T-helper 1 cell treated with Interleukin-12 subunit alpha and Interleukin-12 subunit beta and Interleukin-4 antibody, amounts not matched to agents 30 μg/mL and 1 μg/mL, for 36 hours (primary cell): ENCODE results near the gene RCAN2.

Experiments used
- H3K27ac Mint-ChIP-seq: one replicate; pipeline ENCODE4 v1.8.0; 2021; ENCODE audit warnings: mild to moderate bottlenecking, mixed read lengths
- H3K27me3 Mint-ChIP-seq: one replicate; pipeline ENCODE4 v1.8.0; 2021; ENCODE audit warnings: low read depth, mixed read lengths
- H3K36me3 Mint-ChIP-seq: one replicate; pipeline ENCODE4 v1.8.0; 2021; ENCODE audit warnings: low read depth, mixed read lengths
- H3K4me1 Mint-ChIP-seq: one replicate; pipeline ENCODE4 v1.8.0; 2021; ENCODE audit warnings: low read depth, mixed read lengths
- H3K4me3 Mint-ChIP-seq: one replicate; pipeline ENCODE4 v1.8.0; 2021; ENCODE audit warnings: mild to moderate bottlenecking, moderate library complexity, mixed read lengths
- H3K9me3 Mint-ChIP-seq: one replicate; pipeline ENCODE4 v1.8.0; 2021; ENCODE audit warnings: mixed read lengths

Gene RCAN2

DNA sequence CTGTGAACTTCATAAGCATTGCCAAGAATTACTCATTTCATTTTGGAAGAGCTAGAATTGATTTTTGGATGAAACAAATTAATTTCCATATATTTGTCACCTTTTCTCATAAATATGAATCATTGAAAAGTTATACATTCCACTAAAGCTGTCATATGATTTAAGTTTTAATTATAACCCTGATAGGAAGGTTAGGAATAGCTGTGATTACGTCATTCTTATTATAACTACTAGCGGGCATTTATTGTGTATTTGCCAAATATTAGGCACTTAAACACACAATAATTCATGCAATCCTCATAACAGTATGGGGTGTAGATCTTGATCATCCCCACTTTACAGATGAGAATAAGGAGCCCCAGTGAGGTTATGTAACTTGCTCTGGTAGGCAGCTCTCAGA is 243.1 kb downstream of the RCAN2 start:
- Mint-ChIP-seq H3K27ac (no peak overlapping the region), H3K9me3 (no peaks in the 10 kb centered on the region), H3K4me1 (no peaks in the 10 kb centered on the region), H3K4me3 (no peak overlapping the region), H3K36me3 (no peaks in the 10 kb centered on the region), H3K27me3 (peaks cover 9% of the 10 kb centered on the region)

- no peaks in the 10 kb centered on the region for H3K9me3 Mint-ChIP-seq
- peaks cover 9% of the 10 kb centered on the region for H3K27me3 Mint-ChIP-seq
Measured at GRCh38 chr6:46246727-46247126, 244.5 kb downstream of the RCAN2 start.

DNA sequence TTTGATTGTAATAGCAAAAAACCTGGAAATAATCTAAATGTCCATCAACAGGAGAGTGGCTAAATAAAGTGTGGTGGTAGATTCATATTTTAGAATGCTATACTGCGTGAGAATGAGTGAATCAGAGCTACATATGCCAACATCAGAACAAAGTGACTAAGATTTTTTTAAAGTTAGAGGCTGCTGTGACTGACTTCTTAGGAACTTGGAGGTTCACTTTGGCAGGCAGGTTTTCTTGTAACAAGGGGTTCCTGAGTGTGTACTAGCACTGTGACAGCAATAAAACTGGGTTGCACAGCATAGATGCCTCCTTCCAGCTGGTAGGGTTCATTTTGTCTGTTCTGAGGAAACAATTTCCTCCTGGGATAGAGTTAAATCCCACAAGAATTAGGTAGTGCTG is 245.2 kb downstream of the RCAN2 start:
- no peak overlapping the region for H3K4me3 Mint-ChIP-seq
- no peak overlapping the region for H3K27ac Mint-ChIP-seq
- H3K27me3 Mint-ChIP-seq: peaks cover 9% of the 10 kb centered on the region
- H3K4me1 Mint-ChIP-seq: no peaks in the 10 kb centered on the region
- no peaks in the 10 kb centered on the region for H3K36me3 Mint-ChIP-seq
- no peaks in the 10 kb centered on the region for H3K9me3 Mint-ChIP-seq

More at GRCh38 chr6:46246727-46247126, 244.5 kb downstream of the RCAN2 start:
- Mint-ChIP-seq H3K27ac (no peak overlapping the region), H3K4me3 (no peak overlapping the region), H3K4me1 (no peaks in the 10 kb centered on the region), H3K36me3 (no peaks in the 10 kb centered on the region)

DNA sequence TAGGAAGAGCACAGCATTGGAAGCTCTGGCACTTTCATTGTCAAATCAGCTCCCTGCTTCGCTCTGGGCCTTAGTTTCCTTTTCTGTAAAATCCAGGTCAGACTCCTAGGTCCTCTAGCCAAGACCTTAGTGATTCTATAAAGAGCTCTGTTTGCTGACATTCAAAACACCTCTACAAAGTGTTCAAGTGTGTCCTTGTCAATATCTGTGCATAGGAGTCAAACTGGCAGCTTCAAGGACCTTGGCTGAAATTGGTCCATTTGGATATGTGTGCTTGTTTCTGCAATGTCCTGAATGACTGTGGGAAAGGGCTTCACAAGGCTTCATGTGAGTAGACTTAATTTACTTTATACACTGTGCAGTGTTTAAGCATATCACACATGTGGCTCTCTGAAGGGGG is 246.6 kb downstream of the RCAN2 start:
- Mint-ChIP-seq H3K4me3 (no peak overlapping the region), H3K9me3 (no peaks in the 10 kb centered on the region), H3K27ac (no peak overlapping the region), H3K36me3 (no peaks in the 10 kb centered on the region), H3K27me3 (peaks cover 12% of the 10 kb centered on the region), H3K4me1 (no peaks in the 10 kb centered on the region)

DNA sequence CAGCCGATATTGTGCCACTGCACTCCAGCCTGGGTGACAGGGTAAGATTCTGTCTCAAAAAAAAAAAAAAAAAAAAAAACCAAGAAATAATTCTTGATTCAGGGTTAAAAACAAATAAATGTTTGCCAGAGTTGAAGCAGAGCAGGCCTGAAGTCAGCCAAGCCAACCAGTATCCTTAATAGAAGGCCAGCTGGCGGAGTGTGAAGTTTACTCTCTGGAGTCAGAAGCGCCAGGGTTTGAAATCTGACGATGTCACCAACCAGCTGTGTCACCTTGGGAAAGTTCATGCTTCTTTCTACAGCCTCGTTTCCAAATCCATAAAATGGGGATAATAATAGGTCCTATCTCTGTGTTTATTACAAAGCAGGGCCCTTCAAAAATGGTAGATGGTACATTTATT is 247.5 kb downstream of the RCAN2 start:
- Mint-ChIP-seq H3K4me3 (no peak overlapping the region), H3K9me3 (no peaks in the 10 kb centered on the region), H3K4me1 (no peaks in the 10 kb centered on the region), H3K36me3 (no peaks in the 10 kb centered on the region), H3K27me3 (peaks cover 21% of the 10 kb centered on the region), H3K27ac (no peak overlapping the region)

GRCh38 chr6:46242921-46243320 is 248.3 kb downstream of the RCAN2 start:
- Mint-ChIP-seq H3K4me3 (no peak overlapping the region), H3K36me3 (no peaks in the 10 kb centered on the region), H3K9me3 (no peaks in the 10 kb centered on the region), H3K27ac (no peak overlapping the region), H3K4me1 (no peaks in the 10 kb centered on the region), H3K27me3 (peaks cover 27% of the 10 kb centered on the region)

DNA sequence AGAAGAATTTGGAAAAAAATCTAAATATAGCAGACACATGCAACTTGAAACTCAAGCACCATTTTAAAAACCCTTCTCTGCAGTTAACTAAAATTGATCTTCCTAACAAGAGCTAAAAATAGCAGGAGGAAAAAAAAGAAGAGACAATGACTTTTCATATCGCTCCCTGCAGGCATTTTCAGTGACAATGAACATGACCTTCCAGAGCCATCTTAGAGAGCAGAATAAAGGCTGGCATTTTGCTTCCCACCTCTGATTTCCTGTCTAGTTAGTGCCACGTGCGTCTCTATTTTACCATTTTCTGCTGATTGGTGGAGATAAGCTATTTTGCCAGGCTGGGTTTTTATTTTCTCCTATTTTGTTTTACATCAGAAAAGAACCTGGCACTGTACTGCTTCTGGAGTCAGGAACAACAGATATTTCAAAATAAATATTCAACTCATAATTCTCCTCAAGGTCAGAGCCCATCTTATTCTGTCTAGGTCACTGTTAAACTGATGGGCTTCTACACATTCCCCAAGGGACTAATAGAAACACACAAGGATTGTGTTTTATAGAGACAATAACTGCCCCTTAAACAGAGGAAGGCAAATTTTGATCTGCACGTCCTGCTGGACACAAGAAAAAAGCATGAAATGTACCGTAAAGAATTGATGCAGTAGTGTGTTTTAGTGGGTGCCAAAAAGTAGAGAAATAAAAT is 250.2 kb downstream of the RCAN2 start:
- Mint-ChIP-seq H3K4me3 (no peak overlapping the region), H3K36me3 (no peaks in the 10 kb centered on the region), H3K27me3 (peaks cover 26% of the 10 kb centered on the region), H3K4me1 (no peaks in the 10 kb centered on the region), H3K9me3 (no peaks in the 10 kb centered on the region), H3K27ac (no peak overlapping the region)

DNA sequence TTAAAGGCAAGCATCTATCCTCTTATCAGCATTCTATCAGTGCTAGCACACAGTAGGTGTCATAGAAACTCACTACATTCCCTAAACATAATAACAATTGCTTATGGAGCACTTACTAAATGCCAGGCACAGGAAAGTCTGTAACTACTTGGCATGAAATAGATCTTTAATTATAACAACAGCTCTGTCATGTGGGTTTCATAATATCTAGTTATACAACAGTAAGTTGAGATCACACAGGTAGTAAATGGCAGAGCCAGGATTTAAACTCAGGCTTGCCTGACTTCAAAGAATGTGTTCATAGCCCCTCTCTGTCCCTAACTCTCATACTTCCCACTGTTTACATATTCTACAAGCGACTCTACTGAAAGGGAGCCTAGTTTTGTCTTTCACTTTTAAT is 254.5 kb downstream of the RCAN2 start:
- Mint-ChIP-seq H3K9me3 (no peaks in the 10 kb centered on the region), H3K36me3 (no peaks in the 10 kb centered on the region), H3K4me1 (no peaks in the 10 kb centered on the region), H3K27me3 (peaks cover 31% of the 10 kb centered on the region), H3K4me3 (no peak overlapping the region), H3K27ac (no peak overlapping the region)

DNA sequence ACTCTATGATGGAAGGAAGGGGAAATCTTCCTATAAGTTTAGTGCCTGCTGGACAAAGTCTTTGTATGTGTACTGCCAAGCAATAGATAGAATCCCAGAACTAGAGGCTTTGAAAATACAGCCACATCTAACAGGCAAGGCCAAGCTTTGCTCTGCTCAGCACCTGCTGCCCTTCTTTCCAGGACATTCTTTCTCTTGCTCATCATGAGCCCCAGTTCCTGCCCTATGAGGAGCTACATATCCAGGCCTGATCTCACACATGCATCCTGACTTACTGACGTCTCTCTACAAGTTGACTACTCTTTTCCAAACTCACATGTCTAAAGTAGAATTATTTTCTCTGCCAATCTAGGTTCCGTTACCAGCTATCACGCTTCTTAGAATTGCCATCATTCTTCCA is 256.0 kb downstream of the RCAN2 start:
- H3K27me3 Mint-ChIP-seq: peaks cover 31% of the 10 kb centered on the region
- H3K27ac Mint-ChIP-seq: no peak overlapping the region
- H3K4me1 Mint-ChIP-seq: peaks cover 2% of the 10 kb centered on the region
- H3K9me3 Mint-ChIP-seq: no peaks in the 10 kb centered on the region
- H3K36me3 Mint-ChIP-seq: no peaks in the 10 kb centered on the region
- H3K4me3 Mint-ChIP-seq: no peak overlapping the region

GRCh38 chr6:46234700-46235099 is 256.5 kb downstream of the RCAN2 start:
- Mint-ChIP-seq H3K27ac (no peak overlapping the region), H3K9me3 (no peaks in the 10 kb centered on the region), H3K4me1 (peaks cover 2% of the 10 kb centered on the region)

DNA sequence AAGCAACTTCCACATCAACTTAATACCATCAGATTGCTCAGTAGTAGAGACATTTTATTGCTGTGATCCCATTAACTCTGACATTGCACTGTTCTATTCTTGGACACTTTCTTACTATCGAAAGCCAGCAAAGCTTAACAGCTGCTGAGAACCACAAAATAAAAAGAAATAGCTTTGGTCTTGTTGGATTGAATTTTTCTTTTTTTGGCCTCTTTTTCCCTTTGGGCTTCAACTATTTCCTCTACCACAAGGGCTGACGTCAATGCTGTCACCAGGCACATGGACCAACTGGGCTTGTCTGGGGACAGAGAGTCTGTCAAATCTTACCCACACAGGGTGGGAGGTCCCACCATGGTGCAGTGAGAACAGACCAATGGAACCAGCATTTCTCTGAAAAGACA is 257.1 kb downstream of the RCAN2 start:
- H3K4me1 Mint-ChIP-seq: peaks cover 2% of the 10 kb centered on the region
- H3K27me3 Mint-ChIP-seq: peaks cover 23% of the 10 kb centered on the region
- H3K4me3 Mint-ChIP-seq: no peak overlapping the region
- no peaks in the 10 kb centered on the region for H3K9me3 Mint-ChIP-seq
- no peak overlapping the region for H3K27ac Mint-ChIP-seq
- no peaks in the 10 kb centered on the region for H3K36me3 Mint-ChIP-seq

More at GRCh38 chr6:46234700-46235099, 256.5 kb downstream of the RCAN2 start:
- H3K27me3 Mint-ChIP-seq: peaks cover 29% of the 10 kb centered on the region
- no peaks in the 10 kb centered on the region for H3K36me3 Mint-ChIP-seq
- H3K4me3 Mint-ChIP-seq: no peak overlapping the region

GRCh38 chr6:46233129-46233528 is 258.1 kb downstream of the RCAN2 start:
- H3K4me3 Mint-ChIP-seq: no peak overlapping the region
- H3K9me3 Mint-ChIP-seq: no peaks in the 10 kb centered on the region
- peaks cover 21% of the 10 kb centered on the region for H3K27me3 Mint-ChIP-seq
- H3K27ac Mint-ChIP-seq: no peak overlapping the region
- peaks cover 2% of the 10 kb centered on the region for H3K4me1 Mint-ChIP-seq
- H3K36me3 Mint-ChIP-seq: no peaks in the 10 kb centered on the region

- no peak overlapping the region for H3K27ac Mint-ChIP-seq
Measured at GRCh38 chr6:46222286-46222685, 269.0 kb downstream of the RCAN2 start.

DNA sequence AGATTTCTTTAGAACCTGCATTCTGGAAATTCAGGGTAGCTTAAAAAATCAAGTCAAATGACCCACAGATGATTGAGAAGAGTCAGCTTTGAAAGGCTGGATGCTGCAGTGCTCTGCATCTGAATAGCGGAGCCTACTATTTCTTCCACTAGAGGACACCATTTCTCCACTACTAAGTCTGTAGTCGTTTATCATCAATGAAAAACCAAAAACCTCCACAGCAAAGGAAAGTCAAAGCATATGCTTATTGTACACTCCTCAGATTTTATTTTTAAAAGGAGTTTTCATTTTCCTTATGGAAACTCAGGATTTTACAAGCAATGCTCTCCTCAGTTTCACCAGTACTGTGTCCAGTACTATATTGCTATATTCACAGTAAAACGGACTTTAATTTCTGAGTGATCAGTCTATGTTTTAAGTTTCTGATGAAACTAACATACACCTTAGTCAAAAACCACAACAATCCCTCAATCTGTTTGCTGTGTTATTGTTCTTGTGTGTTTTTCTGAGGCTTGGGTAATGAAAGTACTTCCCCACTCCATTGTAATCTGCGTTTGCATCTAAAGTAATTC is 269.9 kb downstream of the RCAN2 start:
- H3K36me3 Mint-ChIP-seq: no peaks in the 10 kb centered on the region
- H3K27ac Mint-ChIP-seq: no peak overlapping the region
- no peaks in the 10 kb centered on the region for H3K27me3 Mint-ChIP-seq
- peaks cover 3% of the 10 kb centered on the region for H3K4me1 Mint-ChIP-seq
- no peak overlapping the region for H3K4me3 Mint-ChIP-seq
- no peaks in the 10 kb centered on the region for H3K9me3 Mint-ChIP-seq

More at GRCh38 chr6:46222286-46222685, 269.0 kb downstream of the RCAN2 start:
- Mint-ChIP-seq H3K9me3 (no peaks in the 10 kb centered on the region), H3K36me3 (no peaks in the 10 kb centered on the region), H3K4me3 (no peak overlapping the region), H3K4me1 (peaks cover 3% of the 10 kb centered on the region), H3K27me3 (no peaks in the 10 kb centered on the region)

- H3K4me1 Mint-ChIP-seq: peaks cover 3% of the 10 kb centered on the region
- no peaks in the 10 kb centered on the region for H3K36me3 Mint-ChIP-seq
Measured at GRCh38 chr6:46220352-46221221, 270.7 kb downstream of the RCAN2 start.

More at GRCh38 chr6:46220352-46221221, 270.7 kb downstream of the RCAN2 start:
- Mint-ChIP-seq H3K4me3 (no peak overlapping the region), H3K9me3 (no peaks in the 10 kb centered on the region), H3K27ac (no peak overlapping the region), H3K27me3 (no peaks in the 10 kb centered on the region)
